Measurements from ENCODE around the gene ADAT3. TPM values are rescaled to one million over a fixed set of nuclear protein-coding genes. Genes with fewer than 3 reads are reported as not detected.

The ADAT3 gene
- total RNA-seq, 3 donors from 2014 or later (not counting 1 experiment from before 2014, with no cell fraction given): 13.0 to 20.9 (median 13.1) TPM

GRCh38 chr19:1868971-1869370 is 36.2 kb upstream of the ADAT3 start:
- Histone ChIP-seq H3K27ac (ENCODE audit: low read length) (no peak overlapping the region), H3K36me3 (ENCODE audit: control insufficient read depth, insufficient read depth, low read length) (peaks cover 26% of the 10 kb centered on the region), H3K9me3 (ENCODE audit: control insufficient read depth, insufficient read depth, low read length) (no peaks in the 10 kb centered on the region), H3K4me3 (ENCODE audit: low read length) (no peak overlapping the region), H3K4me1 (ENCODE audit: control insufficient read depth, insufficient read depth, low read length) (peaks cover 41% of the 10 kb centered on the region), H3K27me3 (ENCODE audit: control insufficient read depth, insufficient read depth, low read length) (no peaks in the 10 kb centered on the region)
- no peak for DNase-seq
- no peak for TF ChIP-seq CTCF (IDR thresholded peaks at IDR 0.05)
- peaks cover 8 to 33% of the 10 kb centered on the region in 2 donors for H3K4me1 Mint-ChIP-seq
- no peaks in the 10 kb centered on the region for H3K9me3 Mint-ChIP-seq
- no peaks in the 10 kb centered on the region for H3K27me3 Mint-ChIP-seq (ENCODE audit: low read depth in 2 of 2)
- intact Hi-C loops (cut with micrococcal nuclease): no loop called here
- no peak overlapping the region for H3K4me3 Mint-ChIP-seq
- ATAC-seq: no peak
- H3K27ac Mint-ChIP-seq: no peak overlapping the region
- WGBS (ENCODE audit: insufficient coverage): 93% methylated on average over 7 of the region's 7 CpGs
- no peaks in the 10 kb centered on the region for H3K36me3 Mint-ChIP-seq

DNA sequence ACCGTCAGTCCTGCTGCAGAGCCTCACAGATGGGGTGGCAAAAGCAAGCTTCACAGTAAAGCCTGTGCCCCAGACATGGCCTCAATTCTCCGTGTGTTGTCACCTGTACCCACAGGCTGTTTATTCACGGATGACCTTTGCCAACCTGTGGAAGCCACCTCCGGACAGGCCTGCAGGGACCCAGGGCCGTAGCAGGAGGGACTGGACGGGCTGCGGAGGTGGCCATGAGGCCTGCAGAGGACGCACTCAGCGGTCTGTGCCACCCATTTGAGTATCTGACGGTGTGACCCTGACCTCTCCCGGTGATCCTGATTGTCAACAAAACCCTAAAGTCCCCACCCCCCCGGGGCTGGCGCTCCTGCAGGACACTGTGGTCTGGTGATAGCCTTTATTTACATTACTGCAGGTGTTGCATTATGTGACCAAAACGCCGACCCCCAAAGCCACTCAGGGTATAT is 34.0 kb upstream of the ADAT3 start:
- H3K27me3 ChIP-seq (ENCODE audit: control insufficient read depth, insufficient read depth, low read length): no peaks in the 10 kb centered on the region
- peaks cover 37% of the 10 kb centered on the region for H3K4me1 ChIP-seq (ENCODE audit: control insufficient read depth, insufficient read depth, low read length)
- TF ChIP-seq CTCF (IDR thresholded peaks at IDR 0.05): no peak
- H3K36me3 ChIP-seq (ENCODE audit: control insufficient read depth, insufficient read depth, low read length): peaks cover 27% of the 10 kb centered on the region
- no peak overlapping the region for H3K4me3 ChIP-seq (ENCODE audit: low read length)
- Mint-ChIP-seq H3K4me1 (peaks cover 27 to 47% of the 10 kb centered on the region in 2 donors), H3K4me3 (no peak overlapping the region), H3K36me3 (no peaks in the 10 kb centered on the region), H3K9me3 (no peaks in the 10 kb centered on the region), H3K27ac (no peak overlapping the region), H3K27me3 (ENCODE audit: low read depth in 2 of 2) (no peaks in the 10 kb centered on the region)
- H3K27ac ChIP-seq (ENCODE audit: low read length): no peak overlapping the region
- DNase-seq: no peak
- no peaks in the 10 kb centered on the region for H3K9me3 ChIP-seq (ENCODE audit: control insufficient read depth, insufficient read depth, low read length)
- ATAC-seq: no peak
- 95% methylated on average over 14 of the region's 15 CpGs for WGBS (ENCODE audit: insufficient coverage)
- intact Hi-C loops (cut with micrococcal nuclease): no loop called here

DNA sequence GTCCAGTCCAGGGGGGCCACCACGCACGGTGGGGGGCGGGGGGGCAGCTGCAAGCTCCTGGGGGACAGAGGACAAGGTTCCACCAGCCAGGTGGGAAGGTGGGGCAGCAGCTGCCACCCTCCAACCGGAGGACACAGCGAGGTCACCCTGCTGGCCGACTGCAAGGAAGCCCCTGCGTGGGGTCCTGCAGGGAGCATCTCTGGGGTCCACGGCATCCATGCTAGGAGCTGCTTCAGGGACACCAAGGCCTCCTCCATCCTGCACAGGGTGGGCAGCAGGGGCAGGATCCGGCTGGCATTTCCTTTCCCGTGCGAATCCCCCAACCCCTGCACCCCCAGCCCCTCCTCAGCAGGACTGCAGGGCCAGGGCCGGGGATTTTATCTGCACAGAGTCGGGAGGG is 33.6 kb upstream of the ADAT3 start:
- Histone ChIP-seq H3K4me1 (ENCODE audit: control insufficient read depth, insufficient read depth, low read length) (peaks cover 41% of the 10 kb centered on the region), H3K36me3 (ENCODE audit: control insufficient read depth, insufficient read depth, low read length) (peaks cover 29% of the 10 kb centered on the region), H3K4me3 (ENCODE audit: low read length) (no peak overlapping the region), H3K27ac (ENCODE audit: low read length) (no peak overlapping the region), H3K27me3 (ENCODE audit: control insufficient read depth, insufficient read depth, low read length) (no peaks in the 10 kb centered on the region), H3K9me3 (ENCODE audit: control insufficient read depth, insufficient read depth, low read length) (no peaks in the 10 kb centered on the region)
- H3K27ac Mint-ChIP-seq: no peak overlapping the region
- H3K36me3 Mint-ChIP-seq: no peaks in the 10 kb centered on the region
- WGBS (ENCODE audit: insufficient coverage): 96% methylated on average over 10 of the region's 13 CpGs
- H3K4me3 Mint-ChIP-seq: no peak overlapping the region
- DNase-seq (no peak), ATAC-seq (no peak)
- H3K9me3 Mint-ChIP-seq: no peaks in the 10 kb centered on the region
- intact Hi-C loops (cut with micrococcal nuclease): no loop called here
- TF ChIP-seq CTCF (IDR thresholded peaks at IDR 0.05): no peak
- H3K27me3 Mint-ChIP-seq (ENCODE audit: low read depth in 2 of 2): no peaks in the 10 kb centered on the region
- peaks cover 32 to 51% of the 10 kb centered on the region in 2 donors for H3K4me1 Mint-ChIP-seq

GRCh38 chr19:1872807-1873523 is 32.2 kb upstream of the ADAT3 start:
- intact Hi-C loops (cut with micrococcal nuclease): no loop called here
- WGBS (ENCODE audit: insufficient coverage): 91% methylated on average over 25 of the region's 25 CpGs

More at GRCh38 chr19:1872807-1873523, 32.2 kb upstream of the ADAT3 start:
- peaks cover 32 to 41% of the 10 kb centered on the region in 2 donors for H3K4me1 Mint-ChIP-seq
- no peak overlapping the region for H3K27ac ChIP-seq (ENCODE audit: low read length)
- peaks cover 30% of the 10 kb centered on the region for H3K36me3 ChIP-seq (ENCODE audit: control insufficient read depth, insufficient read depth, low read length)
- DNase-seq: no peak
- peak overlapping the region; percentile 56 for H3K4me3 Mint-ChIP-seq
- no peaks in the 10 kb centered on the region for H3K9me3 Mint-ChIP-seq
- no peaks in the 10 kb centered on the region for H3K27me3 Mint-ChIP-seq (ENCODE audit: low read depth in 2 of 2)
- H3K4me1 ChIP-seq (ENCODE audit: control insufficient read depth, insufficient read depth, low read length): peaks cover 44% of the 10 kb centered on the region
- H3K27me3 ChIP-seq (ENCODE audit: control insufficient read depth, insufficient read depth, low read length): no peaks in the 10 kb centered on the region
- peak overlapping the region; percentile 97 to 98 for H3K27ac Mint-ChIP-seq
- H3K4me3 ChIP-seq (ENCODE audit: low read length): no peak overlapping the region
- TF ChIP-seq CTCF (IDR thresholded peaks at IDR 0.05): no peak
- no peak for ATAC-seq
- H3K9me3 ChIP-seq (ENCODE audit: control insufficient read depth, insufficient read depth, low read length): no peaks in the 10 kb centered on the region
- H3K36me3 Mint-ChIP-seq: no peaks in the 10 kb centered on the region
